Measurements from ENCODE around the gene FBXW12.

The FBXW12 gene

DNA sequence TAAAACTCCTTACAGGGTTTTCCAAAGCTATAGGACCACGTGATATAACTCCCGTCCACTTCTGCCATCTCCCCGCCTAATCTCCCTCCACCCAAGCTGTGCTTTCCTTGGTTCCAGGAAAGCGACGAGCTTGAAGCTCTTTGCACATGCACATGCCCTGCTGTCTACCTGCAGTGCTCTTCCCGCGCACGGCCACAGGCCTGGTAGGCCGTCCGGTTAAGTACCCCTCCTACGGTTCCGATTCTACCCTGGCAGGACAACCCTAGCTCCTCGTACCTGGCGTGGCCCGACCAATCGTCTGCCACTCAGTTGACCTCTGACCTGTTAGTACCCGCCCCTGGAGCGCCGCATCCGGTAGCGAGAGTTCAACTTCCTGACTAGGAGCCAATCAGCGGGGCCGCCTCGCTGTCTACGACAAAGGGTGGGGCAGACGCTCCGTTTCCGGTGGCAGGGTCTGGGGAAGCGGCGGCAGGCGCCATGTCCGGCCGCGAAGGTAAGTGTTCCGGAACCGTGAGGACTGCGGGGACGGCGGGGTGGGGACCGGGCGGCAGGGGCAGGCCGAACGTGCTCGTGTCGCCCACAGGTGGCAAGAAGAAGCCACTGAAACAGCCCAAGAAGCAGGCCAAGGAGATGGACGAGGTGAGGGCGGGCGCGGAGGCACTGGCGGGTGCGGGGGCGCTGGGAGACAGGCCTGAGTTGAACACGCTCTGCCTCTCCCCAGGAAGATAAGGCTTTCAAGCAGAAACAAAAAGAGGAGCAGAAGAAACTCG lies 68.0 kb downstream of the FBXW12 start, which contains the start of the genes CCDC51 and TMA7:
Gene CCDC51 (minus strand): TSS at position 300 of the 770 bp plus-strand sequence. CDS start 4,991 bp downstream, outside the sequence.
Gene TMA7 (plus strand): TSS at position 438 of the 770 bp plus-strand sequence. CDS start 40 bp downstream, at position 478.
- TF ChIP-seq FOXK2 (IDR thresholded peaks at IDR 0.05) = no peak
- TF ChIP-seq ELF4 (IDR thresholded peaks at IDR 0.05) = peak; percentile 76
- TF ChIP-seq L3MBTL2 (conservative IDR thresholded peaks at IDR 0.05) = peak; percentile 98
- no peak for TF ChIP-seq ARNT (IDR thresholded peaks at IDR 0.05)
- TF ChIP-seq FOXA1 (IDR thresholded peaks at IDR 0.05) = no peak
- TF ChIP-seq, protein P1, sequence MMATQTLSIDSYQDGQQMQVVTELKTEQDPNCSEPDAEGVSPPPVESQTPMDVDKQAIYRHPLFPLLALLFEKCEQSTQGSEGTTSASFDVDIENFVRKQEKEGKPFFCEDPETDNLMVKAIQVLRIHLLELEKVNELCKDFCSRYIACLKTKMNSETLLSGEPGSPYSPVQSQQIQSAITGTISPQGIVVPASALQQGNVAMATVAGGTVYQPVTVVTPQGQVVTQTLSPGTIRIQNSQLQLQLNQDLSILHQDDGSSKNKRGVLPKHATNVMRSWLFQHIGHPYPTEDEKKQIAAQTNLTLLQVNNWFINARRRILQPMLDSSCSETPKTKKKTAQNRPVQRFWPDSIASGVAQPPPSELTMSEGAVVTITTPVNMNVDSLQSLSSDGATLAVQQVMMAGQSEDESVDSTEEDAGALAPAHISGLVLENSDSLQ (IDR thresholded peaks at IDR 0.05) = peak; percentile 95
- TF ChIP-seq SUZ12 (IDR thresholded peaks at IDR 0.05) = no peak
- POLR2A ChIA-PET = interaction anchor here (0.5 to 2.2 kb wide), 35 partner anchors 8 to 615 kb away, joined by 3 to 19 read pairs (median 4); partner anchors contain the start of genes CDC25A, CELSR3, PFKFB4 and PLXNB1
- CTCF ChIA-PET = interaction anchor here (0.7 to 2.7 kb wide), 6 partner anchors 33 to 187 kb away, joined by 3 to 21 read pairs (median 3); no protein-coding TSS in a partner anchor
- DNase-seq (ENCODE audit: extremely low spot score) = peak; percentile 97

DNA sequence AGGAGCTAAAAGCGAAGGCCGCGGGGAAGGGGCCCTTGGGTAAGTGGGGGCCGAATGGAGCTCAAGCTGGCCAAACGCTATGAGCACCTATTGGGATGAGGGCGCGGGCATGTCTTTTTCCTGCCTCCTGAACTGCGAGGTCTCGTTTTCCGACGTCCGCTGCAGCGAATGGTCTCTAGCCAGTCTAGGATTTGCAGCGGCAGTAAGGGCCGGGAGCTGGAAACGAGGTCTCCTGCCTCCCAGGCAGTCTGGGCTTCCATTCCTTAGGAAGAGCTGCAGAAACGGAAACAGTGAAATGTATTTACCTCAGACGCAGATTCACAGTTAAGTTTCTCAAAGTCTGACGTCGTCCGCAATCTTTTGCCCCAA lies 68.6 kb downstream of the FBXW12 start:
- ChIA-PET POLR2A (interaction anchor here (0.8 to 2.2 kb wide), 12 partner anchors 8 to 222 kb away, joined by 3 to 19 read pairs (median 4); partner anchors contain the start of genes CELSR3, PLXNB1 and ZNF589), CTCF (interaction anchor here (1.3 to 2.7 kb wide), 2 partner anchors 33 to 40 kb away, joined by 3 to 21 read pairs; no protein-coding TSS in a partner anchor)
- TF ChIP-seq FOXA1 (IDR thresholded peaks at IDR 0.05) (no peak), BHLHE40 (IDR thresholded peaks at IDR 0.05; ENCODE audit: borderline replicate concordance) (no peak), ELF4 (IDR thresholded peaks at IDR 0.05) (no peak), LEF1 (IDR thresholded peaks at IDR 0.05; ENCODE audit: borderline replicate concordance) (no peak), FOXK2 (IDR thresholded peaks at IDR 0.05) (no peak), HDGF (IDR thresholded peaks at IDR 0.05; ENCODE audit: borderline replicate concordance) (no peak), L3MBTL2 (conservative IDR thresholded peaks at IDR 0.05) (no peak), SUZ12 (IDR thresholded peaks at IDR 0.05) (no peak), TARDBP (IDR thresholded peaks at IDR 0.05) (no peak), NFRKB (IDR thresholded peaks at IDR 0.05) (no peak), ARNT (IDR thresholded peaks at IDR 0.05) (no peak)
- TF ChIP-seq, protein P1 (IDR thresholded peaks at IDR 0.05) = no peak
- no peak for DNase-seq (ENCODE audit: extremely low spot score)

DNA sequence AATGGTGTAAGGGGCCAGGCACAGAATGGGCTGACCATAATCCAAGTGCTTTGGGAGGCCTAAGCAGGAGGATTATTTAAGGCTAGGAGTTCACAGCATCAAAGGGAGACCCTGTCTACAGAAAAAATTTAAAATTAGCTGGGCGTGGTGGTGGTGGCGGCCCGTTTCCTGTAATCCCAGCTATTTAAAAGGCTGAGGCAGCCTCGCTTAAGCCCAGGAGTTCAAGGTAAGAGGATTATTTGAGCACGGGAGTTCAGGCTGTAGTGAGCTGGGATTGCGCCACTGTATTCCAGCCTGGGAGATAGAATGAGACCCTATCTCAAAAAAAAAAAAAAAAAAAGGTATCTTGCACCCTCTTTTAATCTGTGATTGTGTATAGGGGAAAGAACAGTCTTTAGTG lies 69.9 kb downstream of the FBXW12 start:
- POLR2A ChIA-PET = interaction anchor here (0.7 kb wide), 1 partner anchor 9 kb away, joined by 3 read pairs; no protein-coding TSS in a partner anchor
- DNase-seq (ENCODE audit: extremely low spot score) = no peak
- CTCF ChIA-PET = no interaction called here
- no peak for TF ChIP-seq BHLHE40 (IDR thresholded peaks at IDR 0.05; ENCODE audit: borderline replicate concordance)
- TF ChIP-seq, protein P1 (IDR thresholded peaks at IDR 0.05) = no peak
- no peak for TF ChIP-seq LEF1 (IDR thresholded peaks at IDR 0.05; ENCODE audit: borderline replicate concordance)
- TF ChIP-seq TARDBP (IDR thresholded peaks at IDR 0.05) = no peak
- TF ChIP-seq FOXK2 (IDR thresholded peaks at IDR 0.05) = no peak
- TF ChIP-seq FOXA1 (IDR thresholded peaks at IDR 0.05) = no peak

All from HEK293T (cell line).